Measurements from ENCODE around the gene SLC23A1. TPM values are rescaled to one million over a fixed set of nuclear protein-coding genes. Genes with fewer than 3 reads are reported as not detected.

SLC23A1 gene
- total and polyA plus RNA-seq, 2 of the 13 experiments (the other 11 are each of a cell fraction or from before 2014, with no cell fraction given): 6.0 to 6.6 TPM

- TF ChIP-seq AHDC1 (CRISPR knock-in tag; IDR thresholded peaks at IDR 0.05; ENCODE audit: borderline replicate concordance) (no peak), BCL6 (CRISPR knock-in tag; IDR thresholded peaks at IDR 0.05) (peak; percentile 58; the same call in 1 of the 2 replicates), MEF2D (CRISPR knock-in tag; IDR thresholded peaks at IDR 0.05) (peak; percentile 29; the same call in 1 of the 2 replicates), HNRNPL (IDR thresholded peaks at IDR 0.05; ENCODE audit: low read depth, low read length) (peak; percentile 84), ZNF782 (CRISPR knock-in tag; IDR thresholded peaks at IDR 0.05; ENCODE audit: borderline replicate concordance) (no peak), ZNF781 (CRISPR knock-in tag; IDR thresholded peaks at IDR 0.05; ENCODE audit: borderline replicate concordance, not compliant biosample characterization) (peak; percentile 22), ZNF274 (CRISPR knock-in tag; IDR thresholded peaks at IDR 0.05) (no peak), ETV5 (CRISPR knock-in tag; IDR thresholded peaks at IDR 0.05; ENCODE audit: borderline replicate concordance) (peak; percentile 56; the same call in 1 of the 2 replicates), KDM2A (CRISPR knock-in tag; IDR thresholded peaks at IDR 0.05; ENCODE audit: borderline replicate concordance, low read depth) (peak; percentile 56; the same call in 1 of the 2 replicates), ZNF317 (CRISPR knock-in tag; IDR thresholded peaks at IDR 0.05) (0 out of 2 replicates have a peak, but pooled peaks have one; percentile 20), HNF4A (CRISPR knock-in tag; IDR thresholded peaks at IDR 0.05) (peak; percentile 83), PATZ1 (CRISPR knock-in tag; IDR thresholded peaks at IDR 0.05) (peak; percentile 83), CTCF (CRISPR knock-in tag; IDR thresholded peaks at IDR 0.05) (peak; percentile 2), ZNF414 (CRISPR knock-in tag; IDR thresholded peaks at IDR 0.05) (peak; percentile 64; the same call in 1 of the 2 replicates), NR2F6 (IDR thresholded peaks at IDR 0.05) (peak; percentile 39; the same call in 1 of the 2 replicates), NR2F6 (CRISPR knock-in tag; IDR thresholded peaks at IDR 0.05) (no peak; the same call in 1 of the 2 replicates), ZSCAN25 (CRISPR knock-in tag; IDR thresholded peaks at IDR 0.05) (0 out of 2 replicates have a peak, but pooled peaks have one; percentile 5), ZNF350 (CRISPR knock-in tag; IDR thresholded peaks at IDR 0.05; ENCODE audit: borderline replicate concordance, low read depth) (peak; percentile 81), ZNF263 (CRISPR knock-in tag; IDR thresholded peaks at IDR 0.05) (peak; percentile 35; the same call in 1 of the 2 replicates), NFRKB (IDR thresholded peaks at IDR 0.05) (no peak)
Measured at GRCh38 chr5:139388198-139388821, 5.2 kb upstream of the SLC23A1 start (continued).

Measured in HepG2 (cell line).